Glutamatergic neuron (in vitro differentiated cells): ENCODE measurements around the gene DPEP2NB. TPM values are rescaled to one million over a fixed set of nuclear protein-coding genes. Genes with fewer than 3 reads are reported as not detected.

Source experiments
- DNase-seq: peaks from one replicate; pipeline ENCODE4 v3.0.0; 2022
- H3K27ac Mint-ChIP-seq: one replicate; pipeline ENCODE4 v1.8.0; 2020; ENCODE audit warnings: mild to moderate bottlenecking, mixed read lengths, inconsistent platforms; ENCODE audit not compliant: unreplicated experiment
- H3K27me3 Mint-ChIP-seq: one replicate; pipeline ENCODE4 v1.8.0; 2020; ENCODE audit warnings: mild to moderate bottlenecking, moderate library complexity, mixed read lengths, inconsistent platforms; ENCODE audit not compliant: unreplicated experiment
- H3K36me3 Mint-ChIP-seq: one replicate; pipeline ENCODE4 v1.8.0; 2020; ENCODE audit warnings: mild to moderate bottlenecking, mixed read lengths, inconsistent platforms; ENCODE audit not compliant: unreplicated experiment
- H3K4me1 Mint-ChIP-seq: one replicate; pipeline ENCODE4 v1.8.0; 2020; ENCODE audit warnings: mild to moderate bottlenecking, low read depth, mixed read lengths, inconsistent platforms; ENCODE audit not compliant: unreplicated experiment
- H3K4me3 Mint-ChIP-seq: one replicate; pipeline ENCODE4 v1.8.0; 2020; ENCODE audit warnings: mild to moderate bottlenecking, mixed read lengths, inconsistent platforms; ENCODE audit not compliant: unreplicated experiment
- H3K9me3 Mint-ChIP-seq: one replicate; pipeline ENCODE4 v1.8.0; 2020; ENCODE audit warnings: mild to moderate bottlenecking, moderate library complexity, mixed read lengths, inconsistent platforms; ENCODE audit not compliant: unreplicated experiment
- total RNA-seq: library from RNA; stranded (reverse); fragmentation: NEBNext Ultra II Directional; extraction: Animal tissue kit (Norgen Biotek cat#: 25700); gene quantifications from one replicate; pipeline ENCODE4 v1.2.1, GENCODE V29; 2021; ENCODE audit not compliant: unreplicated experiment
- TF ChIP-seq, protein P1 (sequence below): fragments of 200-600 bp; sonication (generic); IDR thresholded peaks from one replicate; pipeline ENCODE4 v1.5.0; 2021; ENCODE audit not compliant: partially characterized antibody, unreplicated experiment

Gene DPEP2NB
- total RNA-seq, 1 donor from 2014 or later, result not detected

DNA sequence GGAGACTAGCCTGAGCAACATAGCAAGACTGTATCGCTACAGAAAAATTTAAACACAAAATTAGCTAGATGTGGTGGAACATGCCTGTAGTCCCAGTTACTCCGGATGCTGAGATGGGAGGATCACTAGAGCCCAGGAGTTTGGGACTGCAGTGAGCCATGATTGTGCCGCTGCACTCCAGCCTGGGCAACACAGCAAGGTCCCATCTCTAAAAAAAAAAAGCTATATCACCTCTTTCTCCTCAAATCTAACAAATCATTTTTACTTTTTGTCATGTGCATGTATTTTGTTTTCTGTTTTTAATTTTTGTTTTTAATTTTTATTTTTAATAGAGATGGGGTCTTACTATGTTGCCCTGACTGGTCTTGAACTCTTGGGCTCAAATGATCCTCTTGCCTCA is 13.3 kb upstream of the DPEP2NB start:
- Mint-ChIP-seq H3K4me1 (no peaks in the 10 kb centered on the region), H3K27me3 (no peaks in the 10 kb centered on the region), H3K27ac (no peak overlapping the region), H3K4me3 (no peak overlapping the region), H3K9me3 (peaks cover 2% of the 10 kb centered on the region), H3K36me3 (no peaks in the 10 kb centered on the region)
- TF ChIP-seq, protein P1, sequence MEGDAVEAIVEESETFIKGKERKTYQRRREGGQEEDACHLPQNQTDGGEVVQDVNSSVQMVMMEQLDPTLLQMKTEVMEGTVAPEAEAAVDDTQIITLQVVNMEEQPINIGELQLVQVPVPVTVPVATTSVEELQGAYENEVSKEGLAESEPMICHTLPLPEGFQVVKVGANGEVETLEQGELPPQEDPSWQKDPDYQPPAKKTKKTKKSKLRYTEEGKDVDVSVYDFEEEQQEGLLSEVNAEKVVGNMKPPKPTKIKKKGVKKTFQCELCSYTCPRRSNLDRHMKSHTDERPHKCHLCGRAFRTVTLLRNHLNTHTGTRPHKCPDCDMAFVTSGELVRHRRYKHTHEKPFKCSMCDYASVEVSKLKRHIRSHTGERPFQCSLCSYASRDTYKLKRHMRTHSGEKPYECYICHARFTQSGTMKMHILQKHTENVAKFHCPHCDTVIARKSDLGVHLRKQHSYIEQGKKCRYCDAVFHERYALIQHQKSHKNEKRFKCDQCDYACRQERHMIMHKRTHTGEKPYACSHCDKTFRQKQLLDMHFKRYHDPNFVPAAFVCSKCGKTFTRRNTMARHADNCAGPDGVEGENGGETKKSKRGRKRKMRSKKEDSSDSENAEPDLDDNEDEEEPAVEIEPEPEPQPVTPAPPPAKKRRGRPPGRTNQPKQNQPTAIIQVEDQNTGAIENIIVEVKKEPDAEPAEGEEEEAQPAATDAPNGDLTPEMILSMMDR, result no peak
- DNase-seq, result no peak

DNA sequence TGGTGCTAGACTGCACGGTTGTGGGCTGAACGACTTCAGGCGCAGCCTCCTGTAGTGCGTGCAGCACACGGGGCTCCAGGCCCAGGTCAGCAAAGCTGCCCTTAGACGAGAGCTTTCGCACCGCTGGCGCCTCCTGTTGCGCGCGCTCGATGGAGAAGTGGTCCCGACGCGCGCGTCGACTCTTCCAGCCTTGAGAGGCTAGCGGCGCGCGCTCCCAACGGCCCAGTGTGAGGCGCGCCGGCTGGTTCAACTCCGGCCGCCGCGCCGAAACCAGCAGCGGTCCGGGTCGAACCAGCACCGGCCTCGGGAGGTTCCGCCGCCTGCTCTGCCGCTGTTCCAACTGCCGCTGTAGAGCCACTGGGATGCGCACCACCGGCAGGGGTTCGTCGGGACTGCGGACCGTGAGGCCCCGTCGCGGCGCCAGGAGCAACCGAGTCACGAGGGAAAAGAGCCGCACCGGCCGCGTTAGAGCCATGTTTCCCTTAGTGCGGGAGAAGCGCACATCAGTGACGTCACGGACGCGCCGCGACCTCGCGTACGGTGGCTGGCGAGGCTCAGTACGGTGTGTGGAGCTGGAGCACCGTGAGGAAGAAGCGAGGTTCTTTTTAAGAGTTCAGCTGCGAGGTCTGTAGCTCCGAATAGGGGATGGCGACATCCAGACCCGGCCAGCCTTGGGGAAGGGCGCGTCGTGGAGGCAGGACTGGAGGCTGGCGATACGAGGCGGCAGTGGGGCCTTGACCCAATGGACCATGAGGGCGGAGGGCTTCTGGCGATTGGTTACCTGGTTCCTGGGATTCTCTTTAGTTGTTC is 7.2 kb upstream of the DPEP2NB start, which contains the start of the genes DDX28 and DUS2:
Gene DDX28 (minus strand): TSS at position 505 of the 810 bp plus-strand sequence. CDS start 30 bp downstream, at position 475.
Gene DUS2 (plus strand): TSS at position 557 of the 810 bp plus-strand sequence. CDS start 14,740 bp downstream, outside the sequence.
- H3K9me3 Mint-ChIP-seq, result peaks cover 6% of the 10 kb centered on the region
- peak within 1 kb of the TSS; percentile 96 for H3K4me3 Mint-ChIP-seq
- H3K4me1 Mint-ChIP-seq, result peaks cover 2% of the 10 kb centered on the region
- peaks cover 8% of the 10 kb centered on the region for H3K27me3 Mint-ChIP-seq
- peak; percentile 95 for DNase-seq
- TF ChIP-seq, protein P1, result no peak
- H3K36me3 Mint-ChIP-seq, result no peaks in the 10 kb centered on the region
- peak within 1 kb of the TSS; percentile 97 for H3K27ac Mint-ChIP-seq

- Mint-ChIP-seq H3K4me3 (peak overlapping the region; percentile 96), H3K27ac (peak overlapping the region; percentile 84), H3K9me3 (peaks cover 6% of the 10 kb centered on the region), H3K4me1 (peaks cover 2% of the 10 kb centered on the region), H3K36me3 (no peaks in the 10 kb centered on the region), H3K27me3 (peaks cover 8% of the 10 kb centered on the region)
- TF ChIP-seq, protein P1, result no peak
- DNase-seq, result no peak
These were observed 6.6 kb upstream of the DPEP2NB start for GRCh38 chr16:68022278-68022727.

GRCh38 chr16:68021490-68021889 is 5.8 kb upstream of the DPEP2NB start:
- Mint-ChIP-seq H3K27me3 (peaks cover 8% of the 10 kb centered on the region), H3K4me1 (peaks cover 2% of the 10 kb centered on the region), H3K36me3 (no peaks in the 10 kb centered on the region), H3K9me3 (peaks cover 6% of the 10 kb centered on the region), H3K4me3 (peak overlapping the region; percentile 96), H3K27ac (no peak overlapping the region)
- TF ChIP-seq, protein P1, result no peak
- DNase-seq, result no peak

- H3K4me1 Mint-ChIP-seq, result peaks cover 2% of the 10 kb centered on the region
- H3K36me3 Mint-ChIP-seq, result no peaks in the 10 kb centered on the region
- H3K4me3 Mint-ChIP-seq, result no peak overlapping the region
- no peak overlapping the region for H3K27ac Mint-ChIP-seq
- peaks cover 8% of the 10 kb centered on the region for H3K27me3 Mint-ChIP-seq
- no peak for DNase-seq
- TF ChIP-seq, protein P1, result no peak
- peaks cover 6% of the 10 kb centered on the region for H3K9me3 Mint-ChIP-seq
These were observed 3.5 kb upstream of the DPEP2NB start for GRCh38 chr16:68019167-68019680.
